Caki2 (cell line): Measurements from ENCODE around the gene SIRT1. TPM values are rescaled to one million over a fixed set of nuclear protein-coding genes. Genes with fewer than 3 reads are reported as not detected.
"Not testable (repeated sequence)": the region's sequence is repeated elsewhere in the genome, so short reads cannot be mapped to it uniquely, and the experiment has no call there.

Source experiments
- DNase-seq: peaks from one replicate; pipeline ENCODE4 v3.0.0-alpha.2; 2015; ENCODE audit warnings: low read depth
- in situ Hi-C: cut with HindIII; loops from 2 replicates; pipeline ENCODE4 v1.10.0; 2016; ENCODE audit warnings: low sequenced_read_pairs, low pct_unique_long_range_greater_than_20kb, mixed read lengths
- total RNA-seq: library from RNA; depleted of rRNA; stranded (reverse); fragments of >200 nt; shearing (Covaris generic); gene quantifications from 2 replicates; pipeline ENCODE4 v1.2.3, GENCODE V29; 2014; ENCODE audit warnings: low replicate concordance; rRNA removed

Gene SIRT1
- total RNA-seq, 1 experiment from 2014 or later = 6.6 TPM

DNA sequence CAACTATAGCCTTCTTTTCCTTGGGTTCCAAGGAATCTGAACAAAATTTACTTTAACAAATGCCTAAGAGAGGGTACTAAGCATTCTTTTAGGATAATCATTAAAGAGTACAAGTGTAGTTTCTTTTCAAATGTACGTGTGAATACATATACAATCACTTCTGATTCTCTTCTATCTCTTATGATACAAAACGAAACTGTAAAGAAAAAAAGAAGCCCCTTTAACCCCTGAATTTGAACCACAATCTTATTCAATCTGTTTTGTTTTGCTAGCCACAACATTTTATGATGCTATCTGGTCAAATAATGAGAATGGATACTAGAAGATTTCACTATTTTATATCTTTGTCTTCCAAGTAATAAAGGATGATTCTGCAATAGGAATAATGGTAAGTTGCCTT, 48.7 kb downstream of the SIRT1 start:
- DNase-seq = no peak
- in situ Hi-C loops = no loop called here

- DNase-seq = no peak
- in situ Hi-C loops = no loop called here
Measured at GRCh38 chr10:67934336-67934735, 49.9 kb downstream of the SIRT1 start.

GRCh38 chr10:67935223-67935622, 50.8 kb downstream of the SIRT1 start:
- no peak for DNase-seq
- in situ Hi-C loops = no loop called here

GRCh38 chr10:67936416-67936815, 52.0 kb downstream of the SIRT1 start:
- DNase-seq = no peak
- in situ Hi-C loops = no loop called here

DNA sequence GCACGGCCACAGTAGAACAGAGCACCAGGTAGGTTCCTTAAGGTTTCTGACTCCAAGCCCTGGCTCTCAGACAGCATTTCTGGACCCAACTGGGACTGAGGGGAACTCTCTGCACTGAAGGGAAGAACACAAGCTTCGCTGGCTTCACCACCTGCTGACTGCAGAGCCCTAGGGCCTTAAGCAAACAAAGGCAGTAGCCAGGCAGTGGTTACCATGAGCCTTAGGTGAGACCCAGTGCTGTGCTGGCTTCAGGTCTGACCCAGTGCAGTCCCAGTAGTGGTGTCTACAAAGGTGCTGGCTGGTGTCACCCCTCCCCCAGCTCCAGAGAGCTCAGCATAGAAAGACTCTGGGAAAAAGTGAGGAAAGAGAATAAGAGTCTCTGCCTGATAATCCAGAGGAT, 59.5 kb downstream of the SIRT1 start:
- in situ Hi-C loops = no loop called here
- DNase-seq = no peak

GRCh38 chr10:67955614-67956013, 71.2 kb downstream of the SIRT1 start:
- DNase-seq = no peak
- in situ Hi-C loops = no loop called here

DNA sequence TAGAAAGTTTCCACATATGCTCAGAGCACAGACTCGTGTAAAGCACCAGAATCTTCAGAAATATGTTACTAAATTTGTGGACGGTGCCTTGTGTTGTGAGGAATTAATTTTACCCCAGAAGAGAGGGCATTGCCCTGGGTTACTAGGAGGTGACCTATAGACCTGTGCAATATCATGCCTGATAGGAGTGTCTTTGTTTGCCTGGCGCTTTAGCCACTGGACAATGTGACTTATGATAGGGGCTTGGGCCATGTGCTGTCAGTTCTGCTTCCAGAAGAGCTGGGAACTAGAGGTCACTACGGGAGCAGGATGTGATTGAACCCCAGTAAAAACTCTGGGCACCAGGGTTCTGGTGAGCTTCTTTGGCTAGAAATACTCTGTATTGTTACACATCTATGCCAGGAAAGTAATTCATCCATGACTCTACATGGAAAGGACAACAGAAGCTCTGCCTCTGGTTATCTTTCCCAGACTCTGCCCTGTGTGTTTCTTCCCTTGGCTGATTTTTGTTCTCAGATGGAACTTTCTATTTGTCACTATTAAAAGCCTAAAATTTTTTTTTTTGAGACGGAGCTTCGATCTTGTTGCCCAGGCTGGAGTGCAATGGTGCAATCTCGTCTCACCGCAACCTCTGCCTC, 75.5 kb downstream of the SIRT1 start:
- DNase-seq = no peak
- in situ Hi-C loops = no loop called here

DNA sequence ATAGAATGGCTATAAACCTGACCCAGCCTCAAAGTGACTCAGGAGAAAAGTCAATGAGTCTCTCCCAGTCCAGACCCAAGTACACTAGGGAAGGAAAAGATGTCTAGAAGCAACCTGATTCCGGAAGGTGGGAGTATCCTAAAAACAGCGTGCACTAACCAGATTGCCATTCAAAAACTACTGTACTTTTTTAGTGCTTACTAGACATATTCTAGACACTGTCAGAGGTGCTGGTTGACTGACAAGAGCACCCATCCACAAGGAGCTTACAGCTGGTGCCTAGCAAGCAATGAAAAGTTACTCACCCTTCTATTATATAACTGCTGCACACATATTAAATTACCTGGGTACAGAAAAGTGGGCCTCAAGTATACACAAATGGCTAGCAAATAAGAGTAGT, 81.0 kb downstream of the SIRT1 start:
- in situ Hi-C loops = no loop called here
- DNase-seq = no peak

DNA sequence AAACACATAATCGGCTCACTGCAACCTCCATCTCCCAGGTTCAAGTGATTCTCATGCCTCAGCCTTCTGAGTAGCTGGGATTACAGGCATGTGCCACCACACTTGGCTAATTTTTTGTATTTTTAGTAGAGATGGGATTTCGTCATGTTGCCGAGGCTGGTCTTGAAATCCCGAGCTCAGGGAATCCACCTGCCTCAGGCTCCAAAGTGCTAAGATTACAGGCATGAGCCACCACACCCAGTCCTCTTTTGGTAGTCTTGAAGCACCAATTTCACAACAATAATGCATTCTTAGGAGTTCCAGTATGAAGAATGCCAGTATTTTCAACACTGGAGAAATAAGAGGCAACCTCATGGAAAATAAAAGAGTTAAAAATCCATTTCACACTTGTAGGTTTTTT, 81.6 kb downstream of the SIRT1 start:
- in situ Hi-C loops, DNase-seq: not testable (repeated sequence)

Other genes with a start within 250 kb of the SIRT1 start
- not detected in 2 replicates for gene CTNNA3, start 188.5 kb upstream of the SIRT1 start, total RNA-seq
- 0.17 and 5.5 TPM in 2 replicates for gene DNAJC12, start 46.5 kb upstream of the SIRT1 start, total RNA-seq
- 10.4 and 12.7 TPM in 2 replicates for gene HERC4, start 190.6 kb downstream of the SIRT1 start, total RNA-seq
- 0.64 TPM in 1 of 2 replicates, not detected in the other for gene MYPN, start 224.8 kb downstream of the SIRT1 start, total RNA-seq